HEK293 (cell line): ENCODE results near the gene RAPGEF5.

Experiments
- CTCF ChIA-PET: fragments of 350-600 bp; formaldehyde crosslinking; extraction: SDS; loops from one replicate; lab custom pipeline; 2021; ENCODE audit warnings: antibody characterized with exemption; lab: Yijun Ruan, JAX
- POLR2A ChIA-PET: fragments of 300-600 bp; formaldehyde crosslinking; extraction: SDS; loops from one replicate; lab custom pipeline; 2020; ENCODE audit warnings: antibody characterized with exemption, inconsistent platforms; lab: Yijun Ruan, JAX
- H3K27ac ChIP-seq: fragments of 200-500 bp; sonication (Bioruptor generic); 2 replicates; pipeline ENCODE4 v1.5.1; 2014; ENCODE audit warnings: low read depth, low read length, control low read depth, inconsistent platforms; ENCODE audit errors: extremely low read depth
- H3K36me3 ChIP-seq, 2 experiments: fragments of 200-500 bp in 1 of 2; sonication (Bioruptor generic) in 1 of 2; 1 replicate in 1 of 2; 2 replicates in 1 of 2; pipeline ENCODE4 v1.5.1; 2014 to 2017; ENCODE audit warnings: inconsistent platforms in 2 of 2, low read length in 2 of 2; ENCODE audit not compliant: control insufficient read depth in 2 of 2, insufficient read depth in 1 of 2
- H3K4me1 ChIP-seq: fragments of 200-500 bp; sonication (Bioruptor generic); 2 replicates; pipeline ENCODE4 v1.5.1; 2014; ENCODE audit warnings: mild to moderate bottlenecking, low read length, inconsistent platforms; ENCODE audit not compliant: control insufficient read depth, insufficient read depth
- H3K4me3 ChIP-seq: 2 replicates; pipeline ENCODE4 v1.5.1; 2011; ENCODE audit warnings: low read depth, mild to moderate bottlenecking, control low read depth, low read length, moderate library complexity
- H3K9me3 ChIP-seq: fragments of 200-500 bp; sonication (Bioruptor generic); 2 replicates; pipeline ENCODE4 v1.5.1; 2014; ENCODE audit warnings: low read depth, low read length, inconsistent platforms; ENCODE audit not compliant: control insufficient read depth, insufficient read depth
- BCL11B ChIP-seq: fragments of 450-650 bp; formaldehyde crosslinking; IDR thresholded peaks from 2 replicates; pipeline ENCODE4 v1.5.1; 2016; ENCODE audit warnings: low read depth, missing biosample characterization, missing genetic modification characterization
- GLIS2 ChIP-seq: fragments of 450-650 bp; formaldehyde crosslinking; IDR thresholded peaks from 2 replicates; pipeline ENCODE4 v1.5.1; 2016; ENCODE audit warnings: missing biosample characterization, missing genetic modification characterization
- MZF1 ChIP-seq: fragments of 450-650 bp; formaldehyde crosslinking; IDR thresholded peaks from 2 replicates; pipeline ENCODE4 v1.5.1; 2017; ENCODE audit warnings: missing biosample characterization, missing genetic modification characterization, borderline replicate concordance
- OSR2 ChIP-seq: fragments of 450-650 bp; formaldehyde crosslinking; IDR thresholded peaks from 2 replicates; pipeline ENCODE4 v1.5.1; 2016; ENCODE audit warnings: missing biosample characterization, missing genetic modification characterization
- SETDB1 ChIP-seq: IDR thresholded peaks from one replicate; pipeline ENCODE4 v1.6.1; 2017; ENCODE audit warnings: mild to moderate bottlenecking, low read length, moderate library complexity, mixed read lengths; ENCODE audit not compliant: insufficient read length
- TCF7L2 ChIP-seq: IDR thresholded peaks from 2 replicates; pipeline ENCODE4 v1.6.1; 2011; ENCODE audit warnings: low read depth, mild to moderate bottlenecking, inconsistent platforms, low read length, moderate library complexity, borderline replicate concordance
- YY2 ChIP-seq: fragments of 450-650 bp; formaldehyde crosslinking; IDR thresholded peaks from 2 replicates; pipeline ENCODE4 v1.5.1; 2016; ENCODE audit warnings: missing biosample characterization, missing genetic modification characterization
- ZBTB8A ChIP-seq: fragments of 450-650 bp; formaldehyde crosslinking; IDR thresholded peaks from 2 replicates; pipeline ENCODE4 v1.5.1; 2016; ENCODE audit warnings: missing biosample characterization, missing genetic modification characterization
- ZFP41 ChIP-seq: fragments of 450-650 bp; formaldehyde crosslinking; IDR thresholded peaks from 2 replicates; pipeline ENCODE4 v1.5.1; 2016; ENCODE audit warnings: missing biosample characterization, missing genetic modification characterization, borderline replicate concordance
- ZNF175 ChIP-seq: fragments of 450-650 bp; formaldehyde crosslinking; IDR thresholded peaks from 2 replicates; pipeline ENCODE4 v1.5.1; 2016; ENCODE audit warnings: missing biosample characterization, missing genetic modification characterization
- ZNF248 ChIP-seq: fragments of 450-650 bp; formaldehyde crosslinking; IDR thresholded peaks from 2 replicates; pipeline ENCODE4 v1.5.1; 2017; ENCODE audit warnings: missing biosample characterization, missing genetic modification characterization
- ZNF354C ChIP-seq: fragments of 450-650 bp; formaldehyde crosslinking; IDR thresholded peaks from 2 replicates; pipeline ENCODE4 v1.5.1; 2016; ENCODE audit warnings: missing biosample characterization, missing genetic modification characterization, low read depth, borderline replicate concordance
- ZNF404 ChIP-seq: fragments of 450-650 bp; formaldehyde crosslinking; IDR thresholded peaks from 2 replicates; pipeline ENCODE4 v1.5.1; 2017; ENCODE audit warnings: missing biosample characterization, missing genetic modification characterization
- ZNF530 ChIP-seq: fragments of 450-650 bp; formaldehyde crosslinking; IDR thresholded peaks from 2 replicates; pipeline ENCODE4 v1.5.1; 2016; ENCODE audit warnings: low read depth, missing biosample characterization, missing genetic modification characterization
- ZNF555 ChIP-seq: fragments of 450-650 bp; formaldehyde crosslinking; conservative IDR thresholded peaks from 2 replicates; pipeline ENCODE4 v1.5.1; 2017; ENCODE audit warnings: missing biosample characterization, mild to moderate bottlenecking, missing genetic modification characterization, inconsistent platforms
- ZNF621 ChIP-seq: fragments of 450-650 bp; formaldehyde crosslinking; IDR thresholded peaks from 2 replicates; pipeline ENCODE4 v1.5.1; 2017; ENCODE audit warnings: missing biosample characterization, missing genetic modification characterization
- ZNF76 ChIP-seq: fragments of 450-650 bp; formaldehyde crosslinking; IDR thresholded peaks from 2 replicates; pipeline ENCODE4; 2016; ENCODE audit warnings: low read depth, missing biosample characterization, missing genetic modification characterization, borderline replicate concordance
- TF ChIP-seq, protein P1 (sequence below): fragments of 450-650 bp; formaldehyde crosslinking; conservative IDR thresholded peaks from 2 replicates; pipeline ENCODE4 v1.5.1; 2016; ENCODE audit warnings: low read depth, missing biosample characterization, missing genetic modification characterization
- TF ChIP-seq, protein P2 (sequence below): fragments of 450-650 bp; formaldehyde crosslinking; IDR thresholded peaks from 2 replicates; pipeline ENCODE4 v1.5.0; 2017; ENCODE audit warnings: missing biosample characterization, missing genetic modification characterization, borderline replicate concordance
- TF ChIP-seq, protein P3 (sequence below): fragments of 450-650 bp; formaldehyde crosslinking; IDR thresholded peaks from 2 replicates; pipeline ENCODE4 v1.5.1; 2017; ENCODE audit warnings: missing biosample characterization, missing genetic modification characterization
- TF ChIP-seq, protein P4 (sequence below): fragments of 450-650 bp; formaldehyde crosslinking; IDR thresholded peaks from 2 replicates; pipeline ENCODE4 v1.5.1; 2017; ENCODE audit warnings: missing biosample characterization, missing genetic modification characterization

Gene RAPGEF5

DNA sequence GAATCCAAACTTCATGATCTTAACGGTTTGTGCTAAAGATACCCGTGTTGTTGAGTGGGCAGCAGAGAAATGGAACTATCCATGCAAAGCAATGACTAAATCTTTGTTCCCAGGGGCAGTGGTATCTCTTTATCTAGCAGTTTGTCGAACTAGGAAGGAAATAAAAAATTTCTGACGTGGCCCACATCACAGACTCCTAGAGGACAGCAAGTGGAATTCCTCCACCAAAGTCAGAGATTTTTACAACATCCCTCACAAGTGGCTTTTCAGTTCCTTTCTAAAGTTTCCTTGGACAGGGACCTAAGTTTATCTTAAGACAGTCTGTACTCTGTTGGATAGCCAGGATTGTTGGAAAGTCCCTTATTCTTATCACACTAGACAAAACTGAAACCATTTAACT is 136.0 kb downstream of the RAPGEF5 start (continued):
- TF ChIP-seq, protein P1, sequence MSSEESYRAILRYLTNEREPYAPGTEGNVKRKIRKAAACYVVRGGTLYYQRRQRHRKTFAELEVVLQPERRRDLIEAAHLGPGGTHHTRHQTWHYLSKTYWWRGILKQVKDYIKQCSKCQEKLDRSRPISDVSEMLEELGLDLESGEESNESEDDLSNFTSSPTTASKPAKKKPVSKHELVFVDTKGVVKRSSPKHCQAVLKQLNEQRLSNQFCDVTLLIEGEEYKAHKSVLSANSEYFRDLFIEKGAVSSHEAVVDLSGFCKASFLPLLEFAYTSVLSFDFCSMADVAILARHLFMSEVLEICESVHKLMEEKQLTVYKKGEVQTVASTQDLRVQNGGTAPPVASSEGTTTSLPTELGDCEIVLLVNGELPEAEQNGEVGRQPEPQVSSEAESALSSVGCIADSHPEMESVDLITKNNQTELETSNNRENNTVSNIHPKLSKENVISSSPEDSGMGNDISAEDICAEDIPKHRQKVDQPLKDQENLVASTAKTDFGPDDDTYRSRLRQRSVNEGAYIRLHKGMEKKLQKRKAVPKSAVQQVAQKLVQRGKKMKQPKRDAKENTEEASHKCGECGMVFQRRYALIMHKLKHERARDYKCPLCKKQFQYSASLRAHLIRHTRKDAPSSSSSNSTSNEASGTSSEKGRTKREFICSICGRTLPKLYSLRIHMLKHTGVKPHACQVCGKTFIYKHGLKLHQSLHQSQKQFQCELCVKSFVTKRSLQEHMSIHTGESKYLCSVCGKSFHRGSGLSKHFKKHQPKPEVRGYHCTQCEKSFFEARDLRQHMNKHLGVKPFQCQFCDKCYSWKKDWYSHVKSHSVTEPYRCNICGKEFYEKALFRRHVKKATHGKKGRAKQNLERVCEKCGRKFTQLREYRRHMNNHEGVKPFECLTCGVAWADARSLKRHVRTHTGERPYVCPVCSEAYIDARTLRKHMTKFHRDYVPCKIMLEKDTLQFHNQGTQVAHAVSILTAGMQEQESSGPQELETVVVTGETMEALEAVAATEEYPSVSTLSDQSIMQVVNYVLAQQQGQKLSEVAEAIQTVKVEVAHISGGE, result no peak
- TF ChIP-seq ZNF248 (tag by site-specific recombination) (no peak), YY2 (tag by site-specific recombination) (no peak), ZNF530 (no peak), SETDB1 (no peak), TCF7L2 (no peak), MZF1 (tag by site-specific recombination) (no peak)
- TF ChIP-seq, protein P2, sequence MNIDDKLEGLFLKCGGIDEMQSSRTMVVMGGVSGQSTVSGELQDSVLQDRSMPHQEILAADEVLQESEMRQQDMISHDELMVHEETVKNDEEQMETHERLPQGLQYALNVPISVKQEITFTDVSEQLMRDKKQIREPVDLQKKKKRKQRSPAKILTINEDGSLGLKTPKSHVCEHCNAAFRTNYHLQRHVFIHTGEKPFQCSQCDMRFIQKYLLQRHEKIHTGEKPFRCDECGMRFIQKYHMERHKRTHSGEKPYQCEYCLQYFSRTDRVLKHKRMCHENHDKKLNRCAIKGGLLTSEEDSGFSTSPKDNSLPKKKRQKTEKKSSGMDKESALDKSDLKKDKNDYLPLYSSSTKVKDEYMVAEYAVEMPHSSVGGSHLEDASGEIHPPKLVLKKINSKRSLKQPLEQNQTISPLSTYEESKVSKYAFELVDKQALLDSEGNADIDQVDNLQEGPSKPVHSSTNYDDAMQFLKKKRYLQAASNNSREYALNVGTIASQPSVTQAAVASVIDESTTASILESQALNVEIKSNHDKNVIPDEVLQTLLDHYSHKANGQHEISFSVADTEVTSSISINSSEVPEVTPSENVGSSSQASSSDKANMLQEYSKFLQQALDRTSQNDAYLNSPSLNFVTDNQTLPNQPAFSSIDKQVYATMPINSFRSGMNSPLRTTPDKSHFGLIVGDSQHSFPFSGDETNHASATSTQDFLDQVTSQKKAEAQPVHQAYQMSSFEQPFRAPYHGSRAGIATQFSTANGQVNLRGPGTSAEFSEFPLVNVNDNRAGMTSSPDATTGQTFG, result no peak
- TF ChIP-seq, all 188 proteins: peak for 0

DNA sequence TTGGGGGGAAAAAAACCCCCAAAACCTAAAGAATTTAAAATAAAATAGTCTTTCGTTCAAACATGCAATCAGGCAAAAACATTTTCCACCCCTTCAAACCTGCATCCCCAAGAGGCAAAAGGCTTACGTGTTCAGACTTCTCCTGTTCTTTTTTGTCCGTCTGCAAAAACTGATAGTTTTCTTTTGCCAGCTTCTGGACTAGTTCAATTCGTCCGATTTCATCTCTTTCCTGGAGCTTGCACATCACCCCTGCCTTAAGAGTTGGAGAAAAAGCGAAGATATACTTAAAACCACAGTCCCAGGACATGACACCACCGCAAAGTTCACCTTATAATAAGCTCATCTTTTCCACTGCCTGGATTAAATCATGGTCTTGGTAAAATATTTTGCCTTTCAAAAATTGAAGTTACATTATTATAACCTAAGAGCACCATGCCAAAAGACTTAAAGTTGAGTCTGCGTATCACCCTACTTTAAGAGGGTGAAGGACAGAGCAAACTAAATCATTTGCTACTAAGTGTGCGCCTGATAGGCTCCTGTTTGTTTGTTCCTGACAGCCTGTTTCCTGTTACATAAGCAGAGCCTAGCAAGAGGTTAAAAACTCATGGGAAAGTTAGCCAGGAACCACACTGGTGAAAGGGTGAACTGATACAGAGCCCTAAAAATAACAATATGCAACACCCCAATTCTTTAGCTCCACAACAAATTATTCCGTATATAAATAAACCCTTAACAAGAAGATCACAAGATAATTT is 137.0 kb downstream of the RAPGEF5 start:
- H3K4me1 ChIP-seq, result no peaks in the 10 kb centered on the region
- CTCF ChIA-PET, result no interaction called here
- no peaks in the 10 kb centered on the region for H3K36me3 ChIP-seq
- no peaks in the 10 kb centered on the region for H3K9me3 ChIP-seq
- POLR2A ChIA-PET, result no interaction called here
- no peak overlapping the region for H3K27ac ChIP-seq
- no peak for TF ChIP-seq ZFP41 (tag by site-specific recombination)
- H3K4me3 ChIP-seq, result no peak overlapping the region

DNA sequence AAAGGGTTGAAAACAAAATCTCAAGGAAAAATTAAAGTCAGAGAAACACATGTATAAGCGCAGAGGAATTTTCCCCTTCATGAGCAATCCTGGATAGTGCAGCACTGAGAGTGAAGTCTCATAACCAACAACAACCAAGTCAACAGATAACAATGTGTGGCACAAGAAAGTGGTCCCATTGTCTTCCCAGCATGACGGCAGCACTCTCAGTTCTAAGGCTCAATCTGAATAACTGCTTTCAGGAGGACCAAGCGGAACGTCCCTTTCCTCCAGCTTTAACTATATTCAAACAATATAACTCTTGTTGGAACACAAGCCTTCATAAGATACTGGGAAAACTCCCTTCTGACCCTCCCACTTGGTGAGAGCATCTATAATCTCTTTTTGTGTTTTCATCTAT is 137.9 kb downstream of the RAPGEF5 start:
- no peak overlapping the region for H3K27ac ChIP-seq
- TF ChIP-seq, protein P3, sequence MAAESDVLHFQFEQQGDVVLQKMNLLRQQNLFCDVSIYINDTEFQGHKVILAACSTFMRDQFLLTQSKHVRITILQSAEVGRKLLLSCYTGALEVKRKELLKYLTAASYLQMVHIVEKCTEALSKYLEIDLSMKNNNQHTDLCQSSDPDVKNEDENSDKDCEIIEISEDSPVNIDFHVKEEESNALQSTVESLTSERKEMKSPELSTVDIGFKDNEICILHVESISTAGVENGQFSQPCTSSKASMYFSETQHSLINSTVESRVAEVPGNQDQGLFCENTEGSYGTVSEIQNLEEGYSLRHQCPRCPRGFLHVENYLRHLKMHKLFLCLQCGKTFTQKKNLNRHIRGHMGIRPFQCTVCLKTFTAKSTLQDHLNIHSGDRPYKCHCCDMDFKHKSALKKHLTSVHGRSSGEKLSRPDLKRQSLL (tag by site-specific recombination), result no peak
- CTCF ChIA-PET, result no interaction called here
- H3K36me3 ChIP-seq, result no peaks in the 10 kb centered on the region
- H3K4me3 ChIP-seq, result no peak overlapping the region
- POLR2A ChIA-PET, result no interaction called here
- H3K4me1 ChIP-seq, result no peaks in the 10 kb centered on the region
- H3K9me3 ChIP-seq, result no peaks in the 10 kb centered on the region

DNA sequence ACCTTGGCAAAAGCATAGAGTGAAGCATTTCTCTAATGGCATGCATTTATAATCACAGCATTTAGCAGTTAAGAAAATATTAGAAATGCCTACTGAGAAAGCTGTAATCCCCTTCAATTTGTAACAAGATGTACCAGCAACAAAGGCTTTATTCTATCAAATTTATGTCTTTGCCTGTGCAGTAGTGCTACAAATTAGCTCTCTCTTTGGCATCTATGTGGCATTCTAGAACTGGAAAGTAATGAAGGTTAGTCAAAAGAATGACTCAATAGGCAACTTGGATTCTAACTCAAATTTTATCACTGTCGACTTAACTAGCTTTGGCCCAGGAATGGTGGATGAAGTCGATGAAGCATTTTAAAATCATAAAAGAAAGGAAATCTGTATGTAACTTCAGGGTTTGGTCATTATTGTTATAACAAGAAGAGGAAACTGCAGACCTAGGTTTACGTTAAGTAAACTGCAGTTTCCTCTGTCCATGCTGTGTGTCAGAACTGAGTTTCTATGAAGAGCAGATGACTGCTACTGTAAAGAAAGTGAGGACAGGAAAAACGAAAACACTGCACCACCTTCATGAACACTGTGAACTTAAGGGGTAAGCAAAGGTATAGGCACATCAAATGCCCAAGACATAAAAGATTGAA is 140.0 kb downstream of the RAPGEF5 start:
- Histone ChIP-seq H3K4me3 (no peak overlapping the region), H3K4me1 (no peaks in the 10 kb centered on the region), H3K36me3 (no peaks in the 10 kb centered on the region), H3K9me3 (no peaks in the 10 kb centered on the region), H3K27ac (no peak overlapping the region)
- CTCF ChIA-PET, result interaction anchor here (0.7 to 1.0 kb wide), 3 partner anchors 38 to 1468 kb away, joined by 3 read pairs; no protein-coding TSS in a partner anchor
- POLR2A ChIA-PET, result no interaction called here
- TF ChIP-seq ZNF76 (tag by site-specific recombination), result no peak
- TF ChIP-seq GLIS2 (tag by site-specific recombination), result no peak
- TF ChIP-seq BCL11B (tag by site-specific recombination), result no peak
- no peak for TF ChIP-seq ZNF621 (tag by site-specific recombination)
- TF ChIP-seq ZNF555 (tag by site-specific recombination), result no peak
- TF ChIP-seq, protein P4, sequence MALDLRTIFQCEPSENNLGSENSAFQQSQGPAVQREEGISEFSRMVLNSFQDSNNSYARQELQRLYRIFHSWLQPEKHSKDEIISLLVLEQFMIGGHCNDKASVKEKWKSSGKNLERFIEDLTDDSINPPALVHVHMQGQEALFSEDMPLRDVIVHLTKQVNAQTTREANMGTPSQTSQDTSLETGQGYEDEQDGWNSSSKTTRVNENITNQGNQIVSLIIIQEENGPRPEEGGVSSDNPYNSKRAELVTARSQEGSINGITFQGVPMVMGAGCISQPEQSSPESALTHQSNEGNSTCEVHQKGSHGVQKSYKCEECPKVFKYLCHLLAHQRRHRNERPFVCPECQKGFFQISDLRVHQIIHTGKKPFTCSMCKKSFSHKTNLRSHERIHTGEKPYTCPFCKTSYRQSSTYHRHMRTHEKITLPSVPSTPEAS (tag by site-specific recombination), result no peak
- no peak for TF ChIP-seq ZNF404 (tag by site-specific recombination)
- no peak for TF ChIP-seq ZBTB8A
- no peak for TF ChIP-seq ZNF175 (tag by site-specific recombination)
- no peak for TF ChIP-seq ZNF354C (tag by site-specific recombination)
- TF ChIP-seq OSR2 (tag by site-specific recombination), result no peak
